KOPT-K1 (cell line): ENCODE data around the gene EDEM1.
"Not testable (repeated sequence)": the region's sequence is repeated elsewhere in the genome, so short reads cannot be mapped to it uniquely, and the experiment has no call there.

Experiments used
- H3K27ac ChIP-seq: fragments of 200-600 bp; sonication (generic); 2 replicates; pipeline ENCODE4 v1.5.1; 2016; ENCODE audit warnings: antibody characterized with exemption, mild to moderate bottlenecking, low read depth, low read length; ENCODE audit not compliant: poor library complexity, severe bottlenecking
- H3K36me3 ChIP-seq: fragments of 200-600 bp; sonication (generic); 2 replicates; pipeline ENCODE4 v1.5.1; 2017; ENCODE audit warnings: antibody characterized with exemption, mild to moderate bottlenecking, low read length, moderate library complexity; ENCODE audit not compliant: insufficient read depth
- H3K9me3 ChIP-seq: fragments of 200-600 bp; sonication (generic); 2 replicates; pipeline ENCODE4 v1.5.1; 2017; ENCODE audit warnings: antibody characterized with exemption, low read length, mild to moderate bottlenecking; ENCODE audit not compliant: insufficient read depth, poor library complexity, severe bottlenecking

The EDEM1 gene

GRCh38 chr3:5187156-5187919, at the start of gene EDEM1:
EDEM1 (plus strand) TSS chr3:5187707; CDS start chr3:5187806, 99 bp downstream.
- Histone ChIP-seq H3K36me3 (peaks cover 3% of the 10 kb centered on the region; the same call in 1 of the 2 replicates), H3K9me3 (no peaks in the 10 kb centered on the region), H3K27ac (peak within 1 kb of the TSS; percentile 83)

DNA sequence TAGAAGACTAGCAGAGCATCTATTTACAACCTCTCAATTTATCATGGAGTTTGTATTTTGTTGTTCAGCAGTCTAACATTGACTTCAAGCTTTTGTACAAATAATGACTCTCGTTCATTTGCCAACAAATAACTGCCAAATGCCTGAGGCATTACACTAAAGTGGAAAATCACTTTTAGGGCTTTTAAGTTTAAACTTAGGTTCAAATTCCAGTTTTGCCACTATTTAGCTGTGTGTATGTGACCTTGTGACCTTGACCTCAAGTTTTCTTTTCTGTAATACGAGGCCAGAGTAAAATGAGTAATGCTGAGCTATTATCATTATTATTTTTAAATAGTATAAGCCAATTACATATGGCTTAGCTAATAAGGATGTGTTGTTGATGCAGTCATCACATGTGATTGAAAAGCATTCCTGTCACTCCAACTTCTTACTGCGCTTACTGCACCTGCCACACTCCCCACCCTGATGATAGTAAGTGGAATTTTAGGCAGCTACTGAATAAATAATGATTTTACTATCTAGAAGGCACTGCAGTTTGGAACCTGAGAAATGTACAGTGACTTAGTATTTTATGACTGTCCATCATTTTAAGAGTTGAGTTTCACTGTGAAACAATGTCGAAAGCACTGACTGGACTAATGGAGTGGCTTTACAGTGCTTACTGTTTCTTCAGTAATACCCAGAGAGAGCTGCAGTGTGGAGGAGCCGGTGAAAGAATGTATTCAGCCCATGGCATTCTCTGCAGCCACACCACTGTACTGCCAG, 49.1 kb upstream of the EDEM1 start:
- Histone ChIP-seq H3K9me3 (peaks cover 21% of the 10 kb centered on the region), H3K36me3 (peaks cover 37% of the 10 kb centered on the region), H3K27ac (no peak overlapping the region)

- Histone ChIP-seq H3K36me3 (peaks cover 55% of the 10 kb centered on the region), H3K27ac (no peak overlapping the region), H3K9me3 (peaks cover 38% of the 10 kb centered on the region)
These were observed 47.3 kb upstream of the EDEM1 start for GRCh38 chr3:5140230-5140621.

DNA sequence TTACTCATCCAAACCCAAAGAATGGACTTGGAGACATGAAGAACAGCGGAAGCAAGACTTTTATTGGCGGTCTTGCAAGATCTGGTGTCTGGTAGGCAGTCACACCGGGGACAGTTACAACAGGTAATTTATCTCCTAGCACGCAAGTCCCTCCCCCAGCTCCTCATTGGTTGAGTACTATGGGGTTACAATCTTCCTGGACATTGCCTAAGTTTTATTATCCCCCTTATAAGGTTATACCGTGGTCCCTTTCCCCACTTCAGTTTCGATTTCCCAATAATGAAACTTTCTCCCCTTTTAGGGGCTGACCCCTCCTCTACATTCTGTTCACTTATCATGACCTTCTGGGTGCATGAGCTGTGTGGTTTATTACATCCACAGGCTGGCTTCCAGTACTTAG, 46.7 kb upstream of the EDEM1 start:
- Histone ChIP-seq H3K36me3 (peaks cover 60% of the 10 kb centered on the region), H3K9me3 (peaks cover 44% of the 10 kb centered on the region)

GRCh38 chr3:5141760-5142159, 45.7 kb upstream of the EDEM1 start:
- no peak overlapping the region for H3K27ac ChIP-seq
- H3K36me3 ChIP-seq = peaks cover 62% of the 10 kb centered on the region
- peaks cover 53% of the 10 kb centered on the region for H3K9me3 ChIP-seq

More for the DNA sequence above, 46.7 kb upstream of the EDEM1 start:
- no peak overlapping the region for H3K27ac ChIP-seq

DNA sequence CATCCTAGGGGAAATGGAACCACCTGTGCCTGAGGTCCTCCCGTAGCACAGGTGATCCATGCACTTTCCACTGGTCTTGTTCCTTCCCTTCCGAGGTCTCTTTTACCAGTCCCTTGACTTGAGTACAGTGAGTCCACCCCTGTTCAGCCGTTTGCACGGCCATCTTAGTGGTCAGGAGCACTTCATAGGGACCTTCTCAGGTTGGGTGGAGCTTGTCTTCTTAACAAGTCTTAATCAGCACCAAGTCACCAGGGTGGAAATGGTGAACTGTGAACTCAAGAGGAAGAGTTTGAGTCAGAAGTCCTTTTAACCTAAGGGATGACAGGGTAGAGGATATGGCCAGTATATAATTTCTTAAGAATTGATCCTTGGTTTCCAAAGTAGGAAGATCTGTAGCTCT, 44.0 kb upstream of the EDEM1 start:
- Histone ChIP-seq H3K9me3 (peaks cover 53% of the 10 kb centered on the region), H3K36me3 (peaks cover 62% of the 10 kb centered on the region), H3K27ac (no peak overlapping the region)

DNA sequence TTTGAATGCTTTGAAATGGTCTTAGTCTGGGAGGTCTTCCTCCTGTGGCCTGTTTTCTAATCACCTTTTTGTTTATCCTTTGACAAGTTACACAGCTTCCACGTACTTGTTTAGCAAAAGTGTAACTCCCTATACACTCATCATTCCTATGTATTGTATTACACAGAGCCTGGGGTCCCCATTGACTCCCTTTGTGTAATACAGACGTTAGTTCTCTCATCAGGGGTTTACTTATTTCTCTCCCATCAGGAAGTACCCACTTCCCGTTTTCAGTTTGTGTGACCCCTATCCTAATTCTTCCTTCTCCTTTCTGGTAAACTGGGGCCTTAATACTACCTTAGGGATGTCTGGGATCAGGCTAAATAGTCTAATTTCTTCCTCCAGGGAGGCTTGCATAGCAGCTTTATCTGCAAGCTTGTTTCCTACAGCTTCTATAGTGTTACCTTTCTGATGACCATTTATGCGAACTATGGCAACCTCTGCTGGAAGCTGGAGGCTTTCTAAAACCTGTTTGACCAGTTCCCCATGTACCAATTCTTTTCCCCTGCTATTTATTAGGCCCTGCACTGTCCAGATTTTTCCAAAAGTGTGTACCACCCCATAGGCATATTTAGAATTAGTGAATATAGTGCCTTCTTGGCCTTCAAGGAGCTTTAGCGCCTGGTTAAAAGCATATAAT, 43.1 kb upstream of the EDEM1 start:
- Histone ChIP-seq H3K27ac (no peak overlapping the region), H3K9me3 (peaks cover 53% of the 10 kb centered on the region), H3K36me3 (peaks cover 62% of the 10 kb centered on the region)

DNA sequence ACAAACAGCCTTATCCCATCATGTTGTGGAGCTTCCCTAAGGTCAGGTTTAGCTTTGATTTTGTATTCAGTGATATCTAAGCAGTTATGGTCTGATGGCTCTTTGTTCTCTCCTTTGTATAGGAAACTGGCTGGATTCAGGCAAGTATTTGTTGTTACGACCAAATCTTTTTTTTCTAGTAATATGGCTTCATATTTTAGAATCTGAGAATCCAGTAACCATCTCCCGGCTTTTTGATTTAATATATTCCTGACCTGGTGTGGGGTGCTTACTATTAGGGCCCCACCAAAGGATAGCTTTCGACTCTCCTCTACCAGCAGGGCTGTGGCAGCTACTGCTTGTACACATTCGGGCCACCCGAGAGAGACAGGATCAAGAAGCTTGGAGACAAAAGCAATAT, 42.4 kb upstream of the EDEM1 start:
- peaks cover 53% of the 10 kb centered on the region for H3K9me3 ChIP-seq
- no peak overlapping the region for H3K27ac ChIP-seq
- H3K36me3 ChIP-seq = peaks cover 58% of the 10 kb centered on the region

DNA sequence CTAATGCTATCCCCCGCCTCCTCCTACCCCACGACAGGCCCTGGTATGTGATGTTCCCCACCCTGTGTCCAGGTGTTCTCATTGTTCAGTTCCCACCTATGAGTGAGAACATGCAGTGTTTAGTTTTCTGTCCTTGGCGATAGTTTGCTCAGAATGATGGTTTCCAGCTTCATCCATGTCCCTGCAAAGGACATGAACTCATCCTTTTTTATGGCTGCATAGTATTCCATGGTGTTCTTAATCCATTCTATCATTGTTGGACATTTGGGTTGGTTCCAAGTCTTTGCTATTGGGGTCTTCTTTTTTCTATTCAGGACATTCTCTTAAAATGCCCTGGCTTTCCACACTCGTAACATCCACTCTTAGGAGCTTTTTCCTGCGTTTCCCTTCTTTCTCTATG, 40.4 kb upstream of the EDEM1 start:
- Histone ChIP-seq H3K36me3 (peaks cover 38% of the 10 kb centered on the region), H3K9me3 (peaks cover 50% of the 10 kb centered on the region)
- not testable (repeated sequence) for H3K27ac ChIP-seq

DNA sequence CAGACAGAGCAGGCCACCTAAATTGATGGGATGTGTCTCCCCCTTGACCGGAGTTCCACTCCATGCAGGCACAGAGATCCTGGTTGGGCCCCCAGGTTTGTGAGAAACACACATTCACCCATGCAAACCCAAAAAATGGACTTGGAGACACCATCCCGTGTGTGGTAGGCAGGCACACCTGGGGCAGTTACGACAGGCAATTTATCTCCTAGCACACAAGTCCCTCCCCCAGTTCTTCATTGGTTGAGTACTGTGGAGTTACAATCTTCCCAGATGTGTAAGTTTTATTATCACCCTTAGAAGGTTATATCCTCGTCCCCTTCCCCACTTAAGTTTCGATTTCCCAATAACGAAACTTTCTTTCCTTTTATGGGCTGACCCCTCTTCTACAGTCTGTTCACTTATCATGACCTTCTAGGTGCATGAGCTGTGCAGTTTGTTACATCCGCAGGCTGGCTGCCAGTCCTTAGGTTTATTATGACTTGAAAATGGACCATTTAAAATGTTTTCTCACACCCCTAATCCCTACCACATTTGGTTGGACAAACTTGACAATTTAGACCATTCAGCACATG, 38.1 kb upstream of the EDEM1 start:
- peaks cover 28% of the 10 kb centered on the region for H3K9me3 ChIP-seq
- H3K27ac ChIP-seq = no peak overlapping the region
- H3K36me3 ChIP-seq = peaks cover 16% of the 10 kb centered on the region

DNA sequence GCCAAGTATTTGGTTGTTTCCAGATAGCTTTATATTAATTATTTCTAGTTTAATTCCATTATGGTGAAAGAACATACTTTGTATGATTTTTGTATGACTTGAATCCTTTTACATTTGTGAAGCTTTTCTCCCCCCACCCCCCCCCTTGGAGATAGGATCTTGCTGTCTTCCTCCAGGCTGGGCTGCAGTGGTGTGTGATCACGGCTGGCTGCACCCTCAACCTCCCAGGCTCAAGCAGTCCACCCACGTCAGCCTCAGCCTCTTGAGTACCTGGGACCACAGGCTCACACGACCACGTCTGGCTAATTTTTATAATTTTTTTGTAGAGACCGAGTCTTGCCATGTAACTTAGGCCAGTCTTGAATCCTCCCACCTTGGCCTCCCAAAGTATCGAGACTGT, 35.9 kb upstream of the EDEM1 start:
- Histone ChIP-seq H3K9me3 (peaks cover 8% of the 10 kb centered on the region), H3K27ac (no peak overlapping the region), H3K36me3 (no peaks in the 10 kb centered on the region)

- H3K9me3 ChIP-seq = peaks cover 6% of the 10 kb centered on the region
- no peak overlapping the region for H3K27ac ChIP-seq
- no peaks in the 10 kb centered on the region for H3K36me3 ChIP-seq
These were observed 34.4 kb upstream of the EDEM1 start for GRCh38 chr3:5153074-5153473.

GRCh38 chr3:5155241-5155640, 32.3 kb upstream of the EDEM1 start:
- no peaks in the 10 kb centered on the region for H3K36me3 ChIP-seq
- H3K9me3 ChIP-seq = peaks cover 6% of the 10 kb centered on the region
- no peak overlapping the region for H3K27ac ChIP-seq

DNA sequence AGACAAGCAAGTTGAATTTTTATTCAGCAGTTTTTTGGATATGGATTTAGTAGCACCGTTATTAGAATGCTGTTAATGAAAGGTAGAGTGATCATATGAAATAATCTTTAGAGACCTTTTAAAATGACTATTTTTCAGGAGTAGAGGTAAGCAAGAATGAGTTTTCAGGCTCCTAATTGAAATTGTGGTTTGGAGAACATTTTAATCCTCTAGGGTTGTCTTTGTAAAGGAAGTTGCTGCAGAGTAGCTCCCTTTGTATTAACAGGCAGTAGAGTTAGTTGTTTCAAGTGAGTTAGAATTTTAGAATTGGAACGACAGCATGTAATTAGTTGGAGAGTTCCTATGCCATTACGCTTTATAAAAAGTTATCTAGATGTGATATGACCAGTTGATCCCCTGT, 27.2 kb upstream of the EDEM1 start:
- H3K9me3 ChIP-seq = no peaks in the 10 kb centered on the region
- no peaks in the 10 kb centered on the region for H3K36me3 ChIP-seq
- H3K27ac ChIP-seq = no peak overlapping the region
